Measurements from ENCODE around the gene ANAPC4.

GRCh38 chr4:25343671-25344070 is 33.4 kb upstream of the ANAPC4 start:
- no peak for TF ChIP-seq RFX5 (IDR thresholded peaks at IDR 0.05; ENCODE audit: borderline replicate concordance, low read depth, low read length)
- no peak for TF ChIP-seq RAD21 (IDR thresholded peaks at IDR 0.05 in 1 of 2, conservative IDR thresholded peaks at IDR 0.05 in 1 of 2; ENCODE audit: low read depth in 2 of 2, low read length in 2 of 2)
- no peak for TF ChIP-seq CTCF (IDR thresholded peaks at IDR 0.05; ENCODE audit: control extremely low read depth in 1 of 3, insufficient read depth in 1 of 3, low read depth in 1 of 3, low read length in 3 of 3)
- no peak for TF ChIP-seq POLR2AphosphoS5 (IDR thresholded peaks at IDR 0.05; ENCODE audit: low read depth, low read length)

All from H1 (cell line).